ENCODE data around the gene GAS2L3.

- no peak for TF ChIP-seq L3MBTL2 (conservative IDR thresholded peaks at IDR 0.05)
- no peak for TF ChIP-seq FOXM1 (IDR thresholded peaks at IDR 0.05; ENCODE audit: borderline replicate concordance)
These were observed 19.5 kb upstream of the GAS2L3 start for GRCh38 chr12:100553936-100554335.

Measured in HEK293T (cell line).